ENCODE measurements around the gene HCRT. TPM values are rescaled to one million over a fixed set of nuclear protein-coding genes. Genes with fewer than 3 reads are reported as not detected.

HCRT gene
- total and polyA plus RNA-seq, 2 of the 8 experiments (the other 6 are each of a cell fraction or from before 2014, with no cell fraction given): not detected

DNA sequence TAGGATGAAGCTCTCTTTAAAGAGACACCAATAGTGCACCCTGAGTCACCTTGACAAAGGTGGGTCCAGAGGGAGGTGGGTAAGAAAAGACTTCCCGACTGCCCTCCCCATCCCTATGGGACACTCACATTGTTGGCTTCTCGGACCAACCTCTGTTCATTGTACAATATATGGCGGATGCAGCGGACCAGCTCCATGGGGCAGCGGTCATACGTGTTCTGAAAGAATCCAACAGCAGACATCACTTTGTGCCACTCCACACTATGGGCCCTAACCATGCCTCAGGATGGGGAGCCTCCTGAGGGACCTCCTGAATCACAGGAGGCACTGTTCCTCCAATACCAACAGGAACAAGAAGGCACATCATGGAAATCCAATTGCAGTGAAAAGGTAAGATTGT, 39.4 kb upstream of the HCRT start:
- Histone ChIP-seq H2AK5ac (ENCODE audit: low read depth, low read length) (no peak overlapping the region), H2BK15ac (ENCODE audit: low read length) (no peak overlapping the region), H3K56ac (replicated peaks; ENCODE audit: insufficient read length, low read depth, low read length) (no peak overlapping the region), H2BK120ac (replicated peaks; ENCODE audit: low read depth, low read length) (no peak overlapping the region), H3K79me2 (ENCODE audit: control insufficient read depth in 1 of 2, insufficient read depth in 2 of 2, low read length in 2 of 2) (no peaks in the 10 kb centered on the region), H3K23me2 (ENCODE audit: low read depth, low read length) (peaks cover 4% of the 10 kb centered on the region; the same call in 1 of the 2 replicates), H2BK20ac (ENCODE audit: low read length) (no peak overlapping the region), H3K4me2 (ENCODE audit: insufficient read depth in 1 of 2, low read depth in 2 of 2, low read length in 2 of 2) (no peak overlapping the region), H3K9me3 (ENCODE audit: insufficient read depth in 2 of 2, low read depth in 1 of 2, low read length in 1 of 2) (no peaks in the 10 kb centered on the region), H3K18ac (ENCODE audit: extremely low read depth, low read length) (no peak overlapping the region), H4K5ac (ENCODE audit: insufficient read length, low read depth, low read length) (no peak overlapping the region), H3K14ac (ENCODE audit: insufficient read length) (no peak overlapping the region), H2AFZ (ENCODE audit: low read length) (no peak overlapping the region), H3K36me3 (ENCODE audit: control insufficient read depth in 2 of 4, insufficient read depth in 4 of 4, low read length in 3 of 4) (peaks cover 3 to 17% (median 8%) of the 10 kb centered on the region in 4 experiments; a peak in 7 of 8 replicates), H4K20me1 (replicated peaks in 1 of 2; ENCODE audit: control insufficient read depth in 1 of 2, insufficient read depth in 2 of 2, low read length in 2 of 2) (peaks cover 0 to 4% of the 10 kb centered on the region in 2 experiments), H3K27me3 (replicated peaks in 1 of 4; ENCODE audit: control insufficient read depth in 3 of 4, extremely low read depth in 1 of 4, insufficient read depth in 3 of 4, low read length in 3 of 4) (no peaks in the 10 kb centered on the region), H3K4me1 (replicated peaks in 1 of 4; ENCODE audit: control insufficient read depth in 3 of 4, insufficient read depth in 4 of 4, low read length in 3 of 4) (no peaks in the 10 kb centered on the region), H3K4ac (replicated peaks; ENCODE audit: insufficient read length, low read depth, low read length) (no peak overlapping the region), H3K4me3 (ENCODE audit: extremely low read depth in 1 of 4, insufficient read depth in 2 of 4, low read depth in 3 of 4, low read length in 4 of 4) (no peak overlapping the region), H4K91ac (replicated peaks; ENCODE audit: insufficient read length, low read length) (no peak overlapping the region), H4K8ac (ENCODE audit: extremely low read depth, insufficient read depth, low read length) (no peak overlapping the region), H3K79me1 (ENCODE audit: low read depth, low read length) (no peaks in the 10 kb centered on the region; the same call in 1 of the 2 replicates), H3K27ac (ENCODE audit: low read depth, low read length) (no peak overlapping the region), H3K23ac (ENCODE audit: insufficient read length) (no peak overlapping the region), H2BK12ac (ENCODE audit: low read depth, low read length) (no peak overlapping the region), H3K9ac (replicated peaks in 1 of 4; ENCODE audit: extremely low read depth in 1 of 4, low read depth in 3 of 4, low read length in 3 of 4) (no peak overlapping the region), H2BK5ac (ENCODE audit: low read depth, low read length) (no peak overlapping the region)
- ChIA-PET POLR2A (ENCODE audit: partially characterized antibody) (no interaction called here), CTCF (ENCODE audit: partially characterized antibody) (interaction anchor here (0.7 to 4.5 kb wide), 5 partner anchors 11 to 179 kb away, joined by 3 to 53 read pairs (median 13); no protein-coding TSS in a partner anchor)
- no peak for TF ChIP-seq TCF12 (IDR thresholded peaks at IDR 0.05; ENCODE audit: low read depth, low read length)
- no peak for TF ChIP-seq POLR2A (IDR thresholded peaks at IDR 0.05; ENCODE audit: control extremely low read depth in 1 of 2, low read depth in 2 of 2, low read length in 2 of 2)
- TF ChIP-seq SP1 (IDR thresholded peaks at IDR 0.05; ENCODE audit: low read depth, low read length): no peak
- no peak for TF ChIP-seq SRF (IDR thresholded peaks at IDR 0.05; ENCODE audit: low read depth, low read length)
- FAIRE-seq (no peak), DNase-seq (ENCODE audit: low read depth in 1 of 2, low spot score in 2 of 2) (no peak)
- WGBS, 2 experiments (ENCODE audit: extremely low coverage in 1 of 2, insufficient coverage in 1 of 2, insufficient read length in 1 of 2, insufficient replicate concordance in 2 of 2, low coverage in 1 of 2, low lambda C conversion rate in 2 of 2, missing lambda C conversion rate in 1 of 2): 94% methylated on average over 6 of the region's 6 CpGs; no CpG with 5 or more reads in 1 of the 2 experiments

All from H1 (cell line).